H1 (cell line): ENCODE data around the gene SEMA4D. TPM values are rescaled to one million over a fixed set of nuclear protein-coding genes. Genes with fewer than 3 reads are reported as not detected.

Source experiments
- CTCF ChIA-PET: fragments of 300-600 bp; sonication (Branson Sonifier 250); formaldehyde crosslinking; loops from one replicate; lab custom pipeline; 2021; ENCODE audit not compliant: partially characterized antibody; lab: Charles Lee
- POLR2A ChIA-PET: fragments of 300-600 bp; sonication (Branson Sonifier 250); formaldehyde crosslinking; loops from one replicate; lab custom pipeline; 2021; ENCODE audit warnings: inconsistent platforms; ENCODE audit not compliant: partially characterized antibody; lab: Charles Lee
- DNase-seq, 2 experiments: peaks; one replicate each; pipeline versions ENCODE4 v3.0.0 to v3.0.0-alpha.2; 2010 to 2022; ENCODE audit warnings: low spot score in 2 of 2, low read depth in 1 of 2, mixed read lengths in 1 of 2
- FAIRE-seq: peaks from 2 replicates; lab custom pipeline; 2011; peaks lifted over from hg19 to GRCh38; lab: Jason Lieb, UNC
- H2AFZ ChIP-seq: 2 replicates; pipeline ENCODE4 v1.8.1; 2012; ENCODE audit warnings: low read length, inconsistent platforms
- H2AK5ac ChIP-seq: 2 replicates; pipeline ENCODE4 v1.6.1; 2013; ENCODE audit warnings: low read depth, low read length
- H2BK120ac ChIP-seq: replicated peaks from 2 replicates; pipeline ENCODE3; 2013; ENCODE audit warnings: low read depth, low read length, inconsistent platforms
- H2BK12ac ChIP-seq: 2 replicates; pipeline ENCODE4 v1.6.1; 2013; ENCODE audit warnings: low read depth, low read length
- H2BK15ac ChIP-seq: 2 replicates; pipeline ENCODE4 v1.6.1; 2013; ENCODE audit warnings: low read length
- H2BK20ac ChIP-seq: 2 replicates; pipeline ENCODE4 v1.6.1; 2013; ENCODE audit warnings: low read length
- H2BK5ac ChIP-seq: 2 replicates; pipeline ENCODE4 v1.6.1; 2013; ENCODE audit warnings: low read depth, low read length
- H3K14ac ChIP-seq: 2 replicates; pipeline ENCODE4 v1.6.1; 2013; ENCODE audit warnings: inconsistent platforms; ENCODE audit not compliant: insufficient read length
- H3K18ac ChIP-seq: 2 replicates; pipeline ENCODE4 v1.6.1; 2013; ENCODE audit warnings: low read length; ENCODE audit errors: extremely low read depth
- H3K23ac ChIP-seq: 2 replicates; pipeline ENCODE4 v1.6.1; 2013; ENCODE audit warnings: inconsistent platforms; ENCODE audit not compliant: insufficient read length
- H3K23me2 ChIP-seq: 2 replicates; pipeline ENCODE4 v1.6.1; 2013; ENCODE audit warnings: low read depth, low read length
- H3K27ac ChIP-seq: 2 replicates; pipeline ENCODE4 v1.6.1; 2011; ENCODE audit warnings: low read depth, low read length, inconsistent platforms
- H3K27me3 ChIP-seq, 4 experiments: replicated peaks in 1 of 4; 1 replicate in 1 of 4; 2 replicates in 3 of 4; pipeline versions ENCODE4 v1.6.1 to v1.8.1; 2011 to 2013; ENCODE audit warnings: low read length in 3 of 4, mild to moderate bottlenecking in 3 of 4, inconsistent platforms in 2 of 4, mixed read lengths in 2 of 4, moderate library complexity in 1 of 4; ENCODE audit not compliant: control insufficient read depth in 3 of 4, insufficient read depth in 3 of 4; ENCODE audit errors: extremely low read depth in 1 of 4
- H3K36me3 ChIP-seq, 4 experiments: 2 replicates each; pipeline versions ENCODE4 v1.6.1 to v1.8.1; 2011 to 2013; ENCODE audit warnings: mild to moderate bottlenecking in 4 of 4, low read length in 3 of 4, moderate library complexity in 2 of 4, control low read depth in 1 of 4, inconsistent platforms in 1 of 4; ENCODE audit not compliant: insufficient read depth in 4 of 4, control insufficient read depth in 2 of 4
- H3K4ac ChIP-seq: replicated peaks from 2 replicates; pipeline ENCODE3; 2013; ENCODE audit warnings: low read length, low read depth, mixed read lengths, inconsistent platforms; ENCODE audit not compliant: insufficient read length
- H3K4me1 ChIP-seq, 4 experiments: replicated peaks in 1 of 4; 1 replicate in 1 of 4; 2 replicates in 3 of 4; pipeline versions ENCODE4 v1.6.1 to v1.8.1; 2011 to 2013; ENCODE audit warnings: low read length in 3 of 4, inconsistent platforms in 2 of 4, mixed read lengths in 1 of 4; ENCODE audit not compliant: insufficient read depth in 4 of 4, control insufficient read depth in 3 of 4
- H3K4me2 ChIP-seq, 2 experiments: 2 replicates each; pipeline versions ENCODE4 v1.6.1 to v1.8.1; 2011 to 2013; ENCODE audit warnings: low read depth in 2 of 2, low read length in 2 of 2, control low read depth in 1 of 2, inconsistent platforms in 1 of 2, mild to moderate bottlenecking in 1 of 2; ENCODE audit not compliant: insufficient read depth in 1 of 2
- H3K4me3 ChIP-seq, 4 experiments: fragments of 200-600, 300-600 bp in 1 of 4; sonication (generic), shearing (Covaris generic), sonication (Bioruptor Twin) in 1 of 4; 2 replicates each; pipeline versions ENCODE4 v1.5.1 to v1.8.1; 2011 to 2016; ENCODE audit warnings: low read length in 4 of 4, low read depth in 3 of 4, control low read depth in 2 of 4, inconsistent platforms in 2 of 4, mild to moderate bottlenecking in 2 of 4, mixed read lengths in 1 of 4, moderate library complexity in 1 of 4; ENCODE audit not compliant: insufficient read depth in 2 of 4; ENCODE audit errors: extremely low read depth in 1 of 4
- H3K56ac ChIP-seq: replicated peaks from 2 replicates; pipeline ENCODE3; 2013; ENCODE audit warnings: low read depth, mild to moderate bottlenecking, mixed read lengths, low read length, inconsistent platforms; ENCODE audit not compliant: insufficient read length
- H3K79me1 ChIP-seq: 2 replicates; pipeline ENCODE4 v1.6.1; 2013; ENCODE audit warnings: low read depth, low read length, control low read depth
- H3K79me2 ChIP-seq, 2 experiments: 2 replicates each; pipeline versions ENCODE4 v1.6.1 to v1.8.1; 2012 to 2013; ENCODE audit warnings: low read length in 2 of 2, mild to moderate bottlenecking in 2 of 2, inconsistent platforms in 1 of 2; ENCODE audit not compliant: insufficient read depth in 2 of 2, control insufficient read depth in 1 of 2
- H3K9ac ChIP-seq, 4 experiments: replicated peaks in 1 of 4; 1 replicate in 1 of 4; 2 replicates in 3 of 4; pipeline versions ENCODE4 v1.6.1 to v1.8.1; 2011 to 2013; ENCODE audit warnings: low read depth in 3 of 4, low read length in 3 of 4, control low read depth in 2 of 4, mild to moderate bottlenecking in 2 of 4, moderate library complexity in 2 of 4, inconsistent platforms in 1 of 4; ENCODE audit errors: extremely low read depth in 1 of 4
- H3K9me3 ChIP-seq, 2 experiments: 2 replicates each; pipeline versions ENCODE4 v1.6.1 to v1.8.1; 2012 to 2013; ENCODE audit warnings: mild to moderate bottlenecking in 2 of 2, moderate library complexity in 2 of 2, control low read depth in 1 of 2, inconsistent platforms in 1 of 2, low read depth in 1 of 2, low read length in 1 of 2, mixed read lengths in 1 of 2; ENCODE audit not compliant: insufficient read depth in 2 of 2
- H4K20me1 ChIP-seq, 2 experiments: replicated peaks in 1 of 2; 2 replicates each; pipeline versions ENCODE3 to v1.8.1; 2011 to 2013; ENCODE audit warnings: inconsistent platforms in 2 of 2, low read length in 2 of 2, mild to moderate bottlenecking in 1 of 2; ENCODE audit not compliant: insufficient read depth in 2 of 2, control insufficient read depth in 1 of 2
- H4K5ac ChIP-seq: 2 replicates; pipeline ENCODE4 v1.6.1; 2013; ENCODE audit warnings: low read length, low read depth, mixed read lengths, inconsistent platforms; ENCODE audit not compliant: insufficient read length
- H4K8ac ChIP-seq: 2 replicates; pipeline ENCODE4 v1.8.0; 2013; ENCODE audit warnings: mild to moderate bottlenecking, moderate library complexity, low read length, inconsistent platforms; ENCODE audit not compliant: insufficient read depth; ENCODE audit errors: extremely low read depth
- H4K91ac ChIP-seq: replicated peaks from 2 replicates; pipeline ENCODE3; 2013; ENCODE audit warnings: low read length, mixed read lengths, inconsistent platforms; ENCODE audit not compliant: insufficient read length
- EZH2 ChIP-seq: fragments of 200-600 bp; sonication (generic); IDR thresholded peaks from 2 replicates; pipeline ENCODE4 v1.7.1; 2012; ENCODE audit warnings: low read depth, mild to moderate bottlenecking, moderate library complexity, low read length, inconsistent platforms; ENCODE audit not compliant: severe bottlenecking
- JUN ChIP-seq: IDR thresholded peaks from 2 replicates; pipeline ENCODE4 v1.6.1; 2011; ENCODE audit warnings: low read depth, mild to moderate bottlenecking, improper control_type of control experiment, low read length
- PHF8 ChIP-seq: fragments of 200-600 bp; sonication (generic); conservative IDR thresholded peaks from 2 replicates; pipeline ENCODE4 v1.7.1; 2012; ENCODE audit warnings: low read depth, mild to moderate bottlenecking, inconsistent platforms, low read length, moderate library complexity
- POLR2A ChIP-seq, 2 experiments: IDR thresholded peaks; 1 replicate in 1 of 2; 2 replicates in 1 of 2; pipeline ENCODE4 v1.6.1; 2011; ENCODE audit warnings: low read depth in 2 of 2, low read length in 2 of 2, mild to moderate bottlenecking in 2 of 2; ENCODE audit errors: control extremely low read depth in 1 of 2
- POLR2AphosphoS5 ChIP-seq: IDR thresholded peaks from 2 replicates; pipeline ENCODE4 v1.6.1; 2011; ENCODE audit warnings: low read depth, low read length
- RXRA ChIP-seq: IDR thresholded peaks from 2 replicates; pipeline ENCODE4 v1.6.1; 2011; ENCODE audit warnings: low read depth, mild to moderate bottlenecking, low read length, moderate library complexity; ENCODE audit not compliant: insufficient read depth
- SP1 ChIP-seq: IDR thresholded peaks from 2 replicates; pipeline ENCODE4 v1.6.1; 2011; ENCODE audit warnings: low read depth, low read length
- SP2 ChIP-seq: IDR thresholded peaks from 2 replicates; pipeline ENCODE4 v1.6.1; 2012; ENCODE audit warnings: mild to moderate bottlenecking, low read length, inconsistent platforms
- TBP ChIP-seq: IDR thresholded peaks from 2 replicates; pipeline ENCODE4 v1.6.1; 2011; ENCODE audit warnings: low read depth, low read length, improper control_type of control experiment
- ZNF274 ChIP-seq: IDR thresholded peaks from 2 replicates; pipeline ENCODE4 v1.7.0; 2012; ENCODE audit warnings: low read length, borderline replicate concordance; ENCODE audit errors: extremely low read depth
- WGBS, 2 experiments: shearing (Covaris generic) in 1 of 2; methylation state at CpG; one replicate each; pipeline versions ENCODE4 v1.1.6 to v1.1.7; 2013 to 2015; ENCODE audit warnings: low lambda C conversion rate in 2 of 2, mixed read lengths in 2 of 2, inconsistent platforms in 1 of 2, low coverage in 1 of 2, missing lambda C conversion rate in 1 of 2; ENCODE audit not compliant: insufficient replicate concordance in 2 of 2, insufficient coverage in 1 of 2, insufficient read length in 1 of 2; ENCODE audit errors: extremely low coverage in 1 of 2, missing lambda C conversion rate in 1 of 2; 5-methylcytosine and 5-hydroxymethylcytosine counted together
- polyA plus RNA-seq, 7 experiments: library from polyadenylated mRNA; depleted of rRNA in 3 of 7; stranded (reverse) in 5 of 7; unstranded in 2 of 7; fragments of >200 nt in 5 of 7; fragments of 200-250 nt in 2 of 7; gene quantifications; 1 replicate in 5 of 7; 2 replicates in 1 of 7; 4 replicates in 1 of 7; pipeline versions ENCODE4 v1.2.1 to v1.2.3, GENCODE V29; 2011 to 2013; ENCODE audit warnings: missing spikeins in 2 of 7, mixed read lengths in 2 of 7
- total RNA-seq: library from RNA; stranded (reverse); fragmentation: NEBNext Ultra II Directional; extraction: Animal tissue kit (Norgen Biotek cat#: 25700); gene quantifications from 2 replicates; pipeline ENCODE4 v1.2.1, GENCODE V29; 2021
- TF ChIP-seq, protein P1 (sequence below): IDR thresholded peaks from 2 replicates; pipeline ENCODE4 v1.6.1; 2011; ENCODE audit warnings: low read length, improper control_type of control experiment
- TF ChIP-seq, protein P2 (sequence below): IDR thresholded peaks from 2 replicates; pipeline ENCODE4 v1.6.1; 2011; ENCODE audit warnings: low read depth, mild to moderate bottlenecking, low read length; ENCODE audit not compliant: insufficient read depth

The SEMA4D gene
- total and polyA plus RNA-seq, 2 of the 8 experiments (the other 6 are each of a cell fraction or from before 2014, with no cell fraction given): 21.0 to 70.4 TPM

DNA sequence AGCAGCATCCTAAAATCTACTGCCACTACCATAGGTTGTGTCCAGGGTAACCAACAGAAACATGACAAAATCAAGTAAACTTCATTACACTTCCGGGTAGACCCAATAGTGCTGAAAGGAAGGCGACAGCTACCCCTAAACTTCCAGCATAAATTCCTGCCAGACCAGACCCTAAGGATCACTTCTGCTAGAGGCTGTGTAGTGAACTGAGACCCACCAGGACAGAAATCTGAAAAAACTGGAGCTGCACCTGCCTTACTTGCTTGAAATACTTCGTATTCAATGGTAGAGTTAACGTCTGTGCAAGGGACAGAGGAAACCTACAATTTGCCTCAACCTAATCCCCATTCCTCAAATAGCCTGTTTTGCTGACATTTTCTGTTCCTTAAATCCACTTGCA lies 180.6 kb downstream of the SEMA4D start:
- H3K27me3 ChIP-seq: no peaks in the 10 kb centered on the region
- no peak overlapping the region for H3K14ac ChIP-seq
- peaks cover 6 to 58% (median 25%) of the 10 kb centered on the region in 4 experiments for H3K36me3 ChIP-seq
- no peak overlapping the region for H2BK120ac ChIP-seq
- H3K18ac ChIP-seq: no peak overlapping the region
- H3K4ac ChIP-seq: no peak overlapping the region
- no peaks in the 10 kb centered on the region for H3K9me3 ChIP-seq
- no peak overlapping the region for H2BK20ac ChIP-seq
- ChIA-PET POLR2A (interaction anchor here (2.4 to 2.8 kb wide), 2 partner anchors 10 to 11 kb away, joined by 6 to 14 read pairs; no protein-coding TSS in a partner anchor), CTCF (no interaction called here)
- DNase-seq (no peak), FAIRE-seq (no peak)
- H3K79me1 ChIP-seq: no peaks in the 10 kb centered on the region; the same call in 1 of the 2 replicates
- no peak overlapping the region for H2AFZ ChIP-seq
- H3K56ac ChIP-seq: no peak overlapping the region
- peaks cover 12 to 16% of the 10 kb centered on the region in 2 experiments for H4K20me1 ChIP-seq
- H2BK12ac ChIP-seq: no peak overlapping the region
- no peak overlapping the region for H2AK5ac ChIP-seq
- H3K4me3 ChIP-seq: peak overlapping the region in 1 of 4 experiments; percentile 83; a peak in 2 of 8 replicates
- 0 out of 2 replicates have a peak overlapping the region, but pooled peaks have one; percentile 37 for H3K27ac ChIP-seq
- no peak overlapping the region for H4K8ac ChIP-seq
- no peak overlapping the region for H4K91ac ChIP-seq
- peaks cover 32 to 85% of the 10 kb centered on the region in 2 experiments for H3K79me2 ChIP-seq
- H3K9ac ChIP-seq: peak overlapping the region in 2 of 4 experiments; percentile 65 to 99; a peak in 2 of 7 replicates
- H3K4me1 ChIP-seq: peaks cover 0 to 8% (median 3%) of the 10 kb centered on the region in 4 experiments; a peak in 3 of 7 replicates
- no peak overlapping the region for H2BK15ac ChIP-seq
- peak overlapping the region; percentile 64 to 79 for H3K4me2 ChIP-seq
- peak overlapping the region; percentile 0 for H4K5ac ChIP-seq
- no peak overlapping the region; the same call in 1 of the 2 replicates for H2BK5ac ChIP-seq
- 92% methylated on average over 4 of the region's 4 CpGs; no CpG with 5 or more reads in 1 of the 2 experiments for WGBS, 2 experiments
- H3K23me2 ChIP-seq: no peaks in the 10 kb centered on the region; the same call in 1 of the 2 replicates
- no peak overlapping the region for H3K23ac ChIP-seq
- TF ChIP-seq ZNF274 (no peak), PHF8 (no peak), SP1 (no peak), POLR2A (IDR thresholded peaks at IDR 0.05; ENCODE audit: control extremely low read depth in 1 of 2, low read depth in 2 of 2, low read length in 2 of 2) (peak; percentile 70 to 87), TBP (no peak), SP2 (no peak), RXRA (no peak), EZH2 (no peak), JUN (no peak), POLR2AphosphoS5 (peak; percentile 85; the same call in 1 of the 2 replicates)
- TF ChIP-seq, protein P1, sequence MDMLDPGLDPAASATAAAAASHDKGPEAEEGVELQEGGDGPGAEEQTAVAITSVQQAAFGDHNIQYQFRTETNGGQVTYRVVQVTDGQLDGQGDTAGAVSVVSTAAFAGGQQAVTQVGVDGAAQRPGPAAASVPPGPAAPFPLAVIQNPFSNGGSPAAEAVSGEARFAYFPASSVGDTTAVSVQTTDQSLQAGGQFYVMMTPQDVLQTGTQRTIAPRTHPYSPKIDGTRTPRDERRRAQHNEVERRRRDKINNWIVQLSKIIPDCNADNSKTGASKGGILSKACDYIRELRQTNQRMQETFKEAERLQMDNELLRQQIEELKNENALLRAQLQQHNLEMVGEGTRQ: no peak
- TF ChIP-seq, protein P2, sequence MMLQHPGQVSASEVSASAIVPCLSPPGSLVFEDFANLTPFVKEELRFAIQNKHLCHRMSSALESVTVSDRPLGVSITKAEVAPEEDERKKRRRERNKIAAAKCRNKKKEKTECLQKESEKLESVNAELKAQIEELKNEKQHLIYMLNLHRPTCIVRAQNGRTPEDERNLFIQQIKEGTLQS: no peak
